HG03139 (cell line): ENCODE data around the gene DNAAF8.

ENCODE experiments used
- ATAC-seq: cut with Tn5 transposase; IDR thresholded peaks from one replicate; pipeline ENCODE4 v1.9.1; 2021; ENCODE audit not compliant: unreplicated experiment

Gene DNAAF8

DNA sequence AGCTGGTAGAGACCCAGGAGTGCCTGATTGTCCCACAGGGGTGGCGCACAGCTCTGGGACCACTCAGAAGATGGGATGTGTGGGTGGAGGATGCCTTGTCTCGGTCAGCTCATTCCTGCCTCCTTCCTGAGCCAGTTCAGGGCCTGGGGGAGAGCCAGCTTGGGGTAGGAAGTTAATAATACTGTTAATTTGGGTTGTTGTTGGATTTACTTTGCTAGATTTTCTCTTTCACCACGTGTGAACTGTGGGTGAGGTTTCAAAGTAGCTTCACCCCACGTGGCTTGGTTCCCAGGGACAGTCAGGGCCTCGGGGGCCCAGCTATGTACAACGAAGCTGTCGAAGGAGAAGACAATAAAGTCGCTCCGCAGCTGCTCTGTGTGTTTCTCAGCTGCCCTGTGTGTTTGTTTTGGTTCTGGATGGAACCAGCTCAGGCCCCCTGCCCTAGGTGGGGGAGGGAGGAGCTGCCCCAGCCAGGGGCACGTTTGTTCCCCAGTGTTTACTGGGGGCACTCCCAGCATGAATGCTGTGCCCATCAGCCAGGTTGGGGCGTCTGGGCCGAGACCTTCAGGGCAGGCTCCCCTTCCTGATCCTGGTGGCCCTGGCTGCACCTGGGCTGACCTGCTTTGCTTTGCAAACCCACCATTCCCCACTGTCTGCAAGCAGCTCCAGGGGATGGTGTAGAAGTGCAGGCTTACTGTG lies 38.7 kb upstream of the DNAAF8 start:
- no peak for ATAC-seq

DNA sequence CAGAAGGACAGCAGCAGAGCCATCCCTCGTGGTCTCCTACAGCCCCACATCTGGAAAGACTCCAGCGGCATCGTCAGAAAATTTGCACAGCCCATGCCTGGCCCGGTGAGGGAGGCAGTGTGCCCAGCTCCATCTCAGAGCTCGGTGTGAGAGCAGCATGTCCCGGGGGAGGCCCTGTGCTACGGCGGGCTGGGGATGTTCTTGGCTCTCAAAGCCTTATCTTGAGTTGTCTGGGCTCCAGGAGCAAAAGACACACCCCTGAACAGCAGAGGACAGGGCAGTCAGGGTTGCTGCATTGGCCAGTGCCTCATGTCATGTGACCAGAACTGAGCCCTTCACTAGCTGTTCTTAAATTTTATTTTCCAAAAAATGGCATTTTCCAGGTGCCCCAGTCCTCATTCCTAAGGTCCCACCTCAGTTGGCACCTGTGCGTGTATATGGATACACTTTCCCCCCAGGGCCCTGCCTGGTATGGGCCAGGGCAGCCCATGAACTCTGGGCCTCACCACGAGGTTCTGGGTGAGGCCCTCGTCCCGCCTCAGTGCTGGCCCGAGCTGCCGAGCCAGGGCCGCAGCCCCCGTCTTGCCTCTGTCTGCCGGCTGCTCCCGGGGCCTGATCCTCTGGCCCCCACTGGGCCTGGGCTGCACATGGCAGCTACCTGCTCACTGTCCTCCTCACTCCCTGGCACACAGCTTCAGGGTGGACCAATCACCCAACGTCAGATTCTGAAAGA lies 38.0 kb upstream of the DNAAF8 start:
- ATAC-seq = no peak

GRCh38 chr16:4696905-4697847 lies 37.2 kb upstream of the DNAAF8 start:
- ATAC-seq = no peak

- no peak for ATAC-seq
Observed at GRCh38 chr16:4697848-4698291, 36.5 kb upstream of the DNAAF8 start.

DNA sequence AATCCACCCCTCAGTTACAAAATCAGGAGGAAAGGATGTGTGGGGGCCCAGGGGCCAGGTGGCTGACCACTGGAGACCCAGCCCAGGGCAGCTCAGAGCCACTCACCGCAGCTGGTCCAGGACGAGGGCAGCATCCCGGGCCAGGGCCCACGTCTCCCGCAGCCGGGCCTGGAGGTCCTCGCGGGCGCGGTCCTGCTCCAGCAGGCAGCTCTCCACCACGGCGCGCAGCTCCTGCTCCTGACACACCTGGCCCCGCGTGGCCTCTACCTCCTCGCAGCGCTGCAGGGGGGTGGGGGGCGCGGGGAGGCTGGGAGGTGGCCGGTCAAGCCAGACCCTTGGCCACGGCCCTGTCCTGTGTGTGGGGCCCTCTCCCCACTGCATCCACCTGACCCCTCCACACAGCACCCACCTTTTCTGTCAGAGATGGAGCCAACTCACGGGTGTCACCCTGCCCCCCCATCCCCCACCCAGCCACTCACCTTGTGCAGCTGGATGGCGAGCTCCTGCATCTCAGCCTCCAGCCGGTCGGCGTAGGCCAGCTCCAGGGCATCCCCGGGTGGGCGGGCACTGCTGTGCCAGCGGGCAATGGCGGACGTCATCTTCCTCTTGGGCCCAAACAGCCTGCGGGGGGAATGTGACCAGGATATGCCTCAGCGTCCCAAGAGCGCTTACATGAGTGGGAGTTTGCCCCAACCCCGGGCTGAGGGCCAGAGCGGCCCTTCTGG lies 35.9 kb upstream of the DNAAF8 start:
- ATAC-seq = no peak

DNA sequence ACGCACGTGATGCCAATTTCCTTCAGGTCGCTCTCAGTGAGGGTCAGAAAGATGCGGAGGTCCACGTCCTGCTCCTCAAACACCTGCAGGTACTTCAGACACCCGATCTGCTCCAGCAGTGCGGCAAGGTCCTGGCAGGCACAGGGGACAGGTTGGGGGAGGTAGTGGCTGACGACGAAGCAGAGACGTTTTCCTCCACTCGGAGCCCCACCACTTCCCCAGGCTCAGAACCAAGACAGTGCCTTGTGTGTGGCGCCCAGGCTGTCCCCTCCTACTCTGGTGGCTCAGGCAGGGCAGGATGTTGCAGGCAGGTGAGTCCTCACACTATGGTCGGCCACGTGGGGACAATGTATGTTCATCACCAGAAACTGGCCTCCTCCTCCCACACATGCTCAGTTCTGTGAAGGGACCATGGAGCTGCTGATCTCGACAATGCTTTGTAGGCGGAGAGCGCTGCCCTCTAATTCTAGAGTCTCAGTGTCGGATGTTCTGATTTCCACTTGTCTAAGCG lies 35.2 kb upstream of the DNAAF8 start:
- ATAC-seq = no peak

DNA sequence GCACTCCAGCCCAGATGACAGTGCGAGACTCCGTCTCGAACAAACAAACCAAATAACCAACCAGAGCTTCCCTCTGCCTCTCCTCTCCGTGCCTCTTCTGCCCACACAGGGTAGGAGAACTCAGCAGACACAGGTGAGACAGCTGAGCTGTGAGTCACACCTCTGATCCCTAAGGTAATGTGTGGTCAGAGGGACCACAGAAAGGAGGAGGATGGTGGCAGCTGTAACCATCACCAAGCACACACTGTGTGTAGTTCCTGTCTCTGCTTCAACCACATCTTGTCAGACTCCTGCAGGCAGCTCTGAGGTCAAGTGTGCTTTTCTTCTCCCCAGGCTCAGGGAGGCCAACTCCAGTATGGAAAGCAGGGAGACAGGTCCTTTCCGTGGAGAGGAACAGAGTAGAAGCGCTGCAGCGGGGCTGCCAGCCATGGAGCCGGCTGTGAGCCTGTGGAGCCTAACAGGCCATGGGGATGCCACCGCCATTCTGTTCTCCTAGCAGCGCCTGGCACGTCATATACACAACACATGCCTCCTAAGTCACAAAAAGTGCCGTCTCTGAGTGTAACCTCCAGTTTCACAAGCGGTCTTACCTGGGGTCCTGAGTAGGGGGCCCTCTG lies 33.8 kb upstream of the DNAAF8 start:
- ATAC-seq = no peak

DNA sequence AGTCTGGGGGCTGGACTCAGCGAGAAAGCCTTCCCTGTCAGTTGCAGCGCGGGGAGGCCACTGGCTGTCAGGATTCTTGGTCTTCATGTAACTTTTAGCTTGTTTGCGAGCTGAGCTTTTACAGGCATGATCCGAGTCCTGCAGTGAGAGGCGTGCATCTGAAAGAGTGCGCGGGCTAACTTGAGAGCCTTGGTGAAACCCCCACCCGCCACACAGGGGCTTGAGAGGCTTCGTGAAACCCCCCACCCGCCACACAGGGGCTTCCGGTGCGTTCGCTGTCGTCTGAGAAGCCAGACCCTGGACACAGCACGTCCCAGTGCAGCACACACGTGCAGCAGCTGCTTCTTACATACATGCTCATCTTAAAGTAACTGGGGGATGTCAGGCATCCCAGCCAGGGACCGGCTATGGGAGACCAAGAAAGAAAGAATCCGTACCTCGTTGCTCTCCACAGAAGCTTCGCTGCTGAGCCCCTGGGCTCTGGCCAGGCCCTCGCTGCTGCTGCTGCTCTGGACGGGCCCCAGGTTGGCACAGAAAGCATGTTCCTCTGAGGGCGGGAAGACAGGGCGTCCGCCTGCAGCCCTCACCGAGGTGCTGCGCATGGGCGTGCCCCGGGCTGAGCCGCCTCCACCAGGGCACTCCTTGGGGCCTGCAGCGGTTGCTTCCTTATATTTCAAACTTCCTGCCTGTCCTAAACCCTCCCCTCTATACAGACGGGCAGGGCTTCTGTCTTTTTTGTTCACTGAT lies 33.2 kb upstream of the DNAAF8 start:
- no peak for ATAC-seq

DNA sequence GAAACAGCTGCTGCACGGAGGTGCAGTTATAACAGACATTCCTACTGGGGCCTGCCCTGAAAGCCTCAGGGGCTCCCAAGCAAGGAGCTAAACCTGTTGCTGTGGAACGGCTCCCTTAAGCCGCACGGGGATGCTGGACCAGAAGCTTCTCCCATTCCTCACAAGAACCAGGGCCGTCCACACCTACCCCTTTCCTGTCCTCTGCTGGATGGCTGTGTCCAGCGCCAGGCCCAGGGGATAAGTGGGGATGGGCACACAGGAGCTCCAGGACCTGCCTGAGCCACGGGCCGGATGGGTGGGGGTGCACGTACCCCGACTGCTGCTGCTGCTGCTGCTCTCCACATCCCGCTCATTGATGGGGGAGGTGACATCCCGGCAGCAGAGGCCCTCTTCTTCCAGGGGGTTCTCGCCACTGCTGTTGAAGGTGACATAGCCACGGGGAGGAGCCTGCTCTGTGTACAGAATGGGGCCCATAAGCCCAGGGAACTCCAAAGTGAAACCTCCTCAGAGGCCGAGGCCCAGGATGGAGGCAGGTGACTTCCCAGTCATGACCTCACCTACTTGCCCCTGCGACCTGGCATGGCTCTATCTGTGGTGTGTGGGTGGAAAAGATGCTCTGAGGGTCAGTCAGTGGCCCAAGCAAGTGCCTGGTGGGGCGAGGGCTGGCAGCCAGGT lies 32.4 kb upstream of the DNAAF8 start:
- no peak for ATAC-seq

GRCh38 chr16:4702466-4702808 lies 31.9 kb upstream of the DNAAF8 start:
- no peak for ATAC-seq

GRCh38 chr16:4703906-4704305 lies 30.4 kb upstream of the DNAAF8 start:
- ATAC-seq = no peak

DNA sequence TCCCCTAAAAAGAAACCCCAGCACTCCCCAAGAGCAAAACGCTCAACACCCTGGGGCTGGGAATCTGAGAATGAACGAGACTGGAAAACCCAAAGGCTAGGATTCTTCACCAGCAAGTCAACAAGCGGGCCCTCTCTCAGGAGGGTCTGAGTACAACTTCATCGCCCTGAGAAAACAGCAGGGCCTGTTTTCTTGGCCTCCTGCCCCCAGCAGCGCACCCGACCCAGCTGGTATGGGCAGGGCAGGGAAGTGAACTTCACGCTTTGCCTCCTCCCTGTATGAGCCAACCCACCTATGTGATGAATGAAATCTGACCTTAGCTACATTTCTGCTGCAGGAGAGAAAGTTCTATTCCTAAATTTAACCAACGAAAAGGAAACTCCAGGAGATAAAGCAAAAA lies 29.8 kb upstream of the DNAAF8 start:
- no peak for ATAC-seq

DNA sequence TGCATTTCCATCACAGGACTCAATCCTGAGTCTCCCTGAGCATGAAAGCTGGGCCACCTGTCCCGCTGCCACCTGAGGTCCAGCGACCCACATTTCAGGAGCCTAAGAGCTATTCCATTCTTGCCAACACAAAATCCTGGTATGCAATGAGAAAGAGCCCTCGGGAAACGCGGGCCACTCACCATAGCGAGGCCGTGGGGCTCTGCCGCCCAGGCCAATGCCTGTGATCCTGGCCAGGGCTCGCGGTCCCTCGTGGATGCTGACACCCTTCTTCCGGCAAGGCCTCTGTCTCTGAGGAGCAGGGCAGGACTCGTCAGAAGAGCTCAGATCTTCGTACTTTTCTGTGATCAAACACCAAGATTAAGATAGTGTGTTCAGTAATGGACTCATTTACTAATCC lies 29.4 kb upstream of the DNAAF8 start:
- no peak for ATAC-seq

DNA sequence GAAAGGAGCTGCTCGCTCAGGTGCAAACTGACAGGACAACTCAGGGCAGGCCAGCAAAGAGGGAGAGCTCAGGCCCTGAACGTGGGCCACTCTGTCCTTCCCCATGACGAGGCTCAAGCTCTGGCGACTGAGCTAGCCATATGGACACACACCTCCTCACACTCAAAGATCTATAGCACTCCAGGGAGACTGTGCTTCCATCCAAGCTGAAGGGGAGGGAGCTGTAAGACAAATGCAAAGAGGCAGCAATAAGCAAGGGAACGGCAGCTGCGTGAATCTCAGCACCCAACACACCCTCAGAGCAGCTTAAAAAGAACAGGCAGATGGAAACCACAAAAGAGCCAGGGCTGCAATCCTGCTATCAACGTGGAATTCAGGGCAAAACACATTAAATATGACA lies 27.5 kb upstream of the DNAAF8 start:
- ATAC-seq = no peak

- no peak for ATAC-seq
Observed at GRCh38 chr16:4709481-4709880, 24.9 kb upstream of the DNAAF8 start.

GRCh38 chr16:4713663-4714501 lies 20.5 kb upstream of the DNAAF8 start:
- ATAC-seq = no peak

DNA sequence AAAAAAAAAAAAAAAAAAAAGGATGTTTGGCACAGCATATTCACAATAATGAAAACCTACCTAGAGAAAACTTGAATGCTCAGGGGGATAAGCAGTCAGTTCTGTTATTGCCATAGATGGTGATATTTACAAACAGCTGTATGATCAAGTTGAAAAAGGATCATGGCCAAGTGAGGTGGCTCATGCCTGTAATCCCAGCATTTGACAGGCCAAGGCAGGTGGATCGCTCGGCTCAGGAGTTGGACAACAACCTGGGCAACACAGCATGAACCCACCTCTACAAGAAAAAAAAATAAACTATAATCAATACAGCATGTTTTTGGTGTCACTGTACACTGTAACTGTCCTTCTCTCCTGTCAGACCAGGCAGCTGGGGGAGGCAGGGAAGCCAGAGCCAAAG lies 19.3 kb upstream of the DNAAF8 start:
- ATAC-seq = no peak

GRCh38 chr16:4718466-4718865 lies 15.9 kb upstream of the DNAAF8 start:
- ATAC-seq = no peak
